ENCODE data around the gene COL4A2. TPM values are rescaled to one million over a fixed set of nuclear protein-coding genes. Genes with fewer than 3 reads are reported as not detected.

The COL4A2 gene
- total RNA-seq, 1 donor from 2014 or later, result 273 TPM

DNA sequence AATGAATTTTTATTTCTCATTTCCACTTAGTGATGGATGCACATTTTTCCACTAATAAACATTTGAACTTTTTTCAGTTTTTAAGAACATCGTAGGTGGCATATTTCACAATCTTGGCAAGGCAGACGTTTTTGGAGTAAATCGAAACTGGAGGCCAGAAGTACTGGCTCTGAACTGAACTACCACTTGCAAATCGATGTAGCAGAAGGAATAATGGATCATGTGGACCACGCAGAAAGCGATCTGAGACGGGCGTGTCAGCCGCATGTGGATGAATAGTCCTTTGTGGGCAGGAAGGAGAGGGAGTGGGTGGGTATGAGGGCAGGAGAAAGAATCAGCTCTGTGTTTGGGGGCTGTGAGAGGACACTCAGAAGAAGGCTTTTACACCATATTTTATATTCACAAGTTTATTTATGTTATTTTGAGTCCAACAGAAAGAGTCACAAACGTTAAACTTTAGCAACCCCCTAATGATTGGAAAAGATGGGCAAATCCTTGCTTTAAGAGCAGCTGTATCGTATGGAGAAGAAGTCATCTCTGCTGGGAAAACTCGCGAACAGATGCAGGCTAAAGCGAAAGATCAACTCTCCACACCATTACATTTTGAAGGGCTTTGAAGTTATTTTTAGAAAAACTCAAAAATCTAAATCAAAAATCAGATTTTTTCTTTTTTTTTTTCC is 90.5 kb downstream of the COL4A2 start:
- Histone ChIP-seq H3K4me1 (peaks cover 24% of the 10 kb centered on the region), H3K27ac (peak overlapping the region; percentile 75), H3K9me3 (no peaks in the 10 kb centered on the region), H3K27me3 (peaks cover 2% of the 10 kb centered on the region), H3K4me3 (peak overlapping the region; percentile 28), H3K36me3 (no peaks in the 10 kb centered on the region)
- ATAC-seq (no peak), DNase-seq (no peak)
- intact Hi-C loops (cut with DNase I), result no loop called here
- TF ChIP-seq CTCF (IDR thresholded peaks at IDR 0.05), result no peak

DNA sequence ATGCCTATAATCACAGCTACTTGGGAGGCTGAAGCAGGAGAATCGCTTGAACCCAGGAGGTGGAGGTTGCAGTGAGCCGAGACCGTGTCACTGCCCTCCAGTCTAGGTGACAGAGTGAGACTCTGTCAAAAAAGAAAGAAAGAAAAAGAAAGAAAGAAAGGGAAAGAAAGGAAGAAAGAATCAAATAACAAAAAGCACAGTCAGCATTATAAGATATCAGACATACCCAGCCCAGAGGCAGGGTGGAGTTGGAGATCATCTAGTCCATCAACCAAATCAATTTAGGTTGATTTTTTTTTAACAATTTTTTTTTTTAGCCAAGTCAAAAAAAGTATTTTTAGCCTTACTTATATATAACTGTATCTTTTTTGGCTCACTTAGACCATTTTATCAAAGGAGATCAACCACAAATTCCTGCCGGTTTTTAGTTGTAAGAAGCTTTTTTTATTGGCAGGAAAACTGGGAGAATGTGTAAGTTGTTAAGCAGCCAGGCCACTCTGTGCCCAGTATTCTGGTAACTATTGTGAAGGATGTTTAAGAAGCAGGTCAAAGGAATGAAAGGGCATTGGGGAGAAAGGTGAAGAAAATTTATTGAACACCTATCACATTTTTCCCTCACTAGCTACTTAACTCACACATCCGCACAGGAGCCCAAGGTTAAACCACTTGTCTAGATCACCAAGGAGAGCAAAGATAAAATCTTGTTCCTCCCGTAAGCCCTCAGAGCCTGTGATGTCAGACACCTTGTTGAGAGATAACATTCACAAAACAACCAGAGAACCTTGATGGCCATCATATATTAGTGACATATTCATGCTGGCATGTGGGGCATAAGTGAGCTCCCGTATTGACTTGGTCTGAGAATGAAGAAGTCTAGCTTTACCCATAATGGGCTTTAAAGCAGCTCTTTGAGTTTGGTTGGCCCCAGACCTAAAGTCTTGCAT is 91.8 kb downstream of the COL4A2 start:
- H3K27ac ChIP-seq, result peak overlapping the region; percentile 75
- H3K4me1 ChIP-seq, result peaks cover 22% of the 10 kb centered on the region
- intact Hi-C loops (cut with DNase I), result no loop called here
- DNase-seq (no peak), ATAC-seq (no peak)
- no peak for TF ChIP-seq CTCF (IDR thresholded peaks at IDR 0.05)
- peaks cover 2% of the 10 kb centered on the region for H3K27me3 ChIP-seq
- no peaks in the 10 kb centered on the region for H3K36me3 ChIP-seq
- no peak overlapping the region for H3K4me3 ChIP-seq
- no peaks in the 10 kb centered on the region for H3K9me3 ChIP-seq

DNA sequence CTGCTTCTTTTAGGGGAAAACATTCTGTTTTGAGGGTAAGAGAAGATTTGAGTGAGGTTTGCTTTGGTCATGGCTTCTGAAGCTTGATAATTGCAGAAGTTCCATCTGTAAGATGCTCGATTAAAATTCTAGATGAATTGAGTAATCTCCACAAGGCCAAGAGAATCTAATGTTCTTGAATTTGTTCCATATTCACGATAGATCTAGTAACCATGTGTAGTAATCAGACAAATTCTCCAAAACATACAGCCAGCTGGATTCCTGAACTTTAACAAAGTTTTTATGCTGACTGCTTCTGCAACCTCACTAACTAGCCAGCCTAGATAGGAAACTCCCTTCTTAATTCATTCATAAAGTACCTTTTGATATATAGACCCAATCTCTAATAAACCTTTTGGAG is 92.7 kb downstream of the COL4A2 start:
- DNase-seq (no peak), ATAC-seq (no peak)
- peaks cover 2% of the 10 kb centered on the region for H3K27me3 ChIP-seq
- H3K36me3 ChIP-seq, result no peaks in the 10 kb centered on the region
- TF ChIP-seq CTCF (IDR thresholded peaks at IDR 0.05), result no peak
- intact Hi-C loops (cut with DNase I), result no loop called here
- no peaks in the 10 kb centered on the region for H3K9me3 ChIP-seq
- no peak overlapping the region for H3K4me3 ChIP-seq
- no peak overlapping the region for H3K27ac ChIP-seq
- peaks cover 22% of the 10 kb centered on the region for H3K4me1 ChIP-seq

GRCh38 chr13:110400786-110401533 is 93.9 kb downstream of the COL4A2 start:
- no peaks in the 10 kb centered on the region for H3K36me3 ChIP-seq
- H3K27me3 ChIP-seq, result peaks cover 2% of the 10 kb centered on the region
- no peak for ATAC-seq
- intact Hi-C loops (cut with DNase I), result no loop called here
- no peaks in the 10 kb centered on the region for H3K9me3 ChIP-seq
- no peak for TF ChIP-seq CTCF (IDR thresholded peaks at IDR 0.05)
- H3K4me1 ChIP-seq, result peaks cover 22% of the 10 kb centered on the region
- no peak for DNase-seq
- no peak overlapping the region for H3K4me3 ChIP-seq
- no peak overlapping the region for H3K27ac ChIP-seq

DNA sequence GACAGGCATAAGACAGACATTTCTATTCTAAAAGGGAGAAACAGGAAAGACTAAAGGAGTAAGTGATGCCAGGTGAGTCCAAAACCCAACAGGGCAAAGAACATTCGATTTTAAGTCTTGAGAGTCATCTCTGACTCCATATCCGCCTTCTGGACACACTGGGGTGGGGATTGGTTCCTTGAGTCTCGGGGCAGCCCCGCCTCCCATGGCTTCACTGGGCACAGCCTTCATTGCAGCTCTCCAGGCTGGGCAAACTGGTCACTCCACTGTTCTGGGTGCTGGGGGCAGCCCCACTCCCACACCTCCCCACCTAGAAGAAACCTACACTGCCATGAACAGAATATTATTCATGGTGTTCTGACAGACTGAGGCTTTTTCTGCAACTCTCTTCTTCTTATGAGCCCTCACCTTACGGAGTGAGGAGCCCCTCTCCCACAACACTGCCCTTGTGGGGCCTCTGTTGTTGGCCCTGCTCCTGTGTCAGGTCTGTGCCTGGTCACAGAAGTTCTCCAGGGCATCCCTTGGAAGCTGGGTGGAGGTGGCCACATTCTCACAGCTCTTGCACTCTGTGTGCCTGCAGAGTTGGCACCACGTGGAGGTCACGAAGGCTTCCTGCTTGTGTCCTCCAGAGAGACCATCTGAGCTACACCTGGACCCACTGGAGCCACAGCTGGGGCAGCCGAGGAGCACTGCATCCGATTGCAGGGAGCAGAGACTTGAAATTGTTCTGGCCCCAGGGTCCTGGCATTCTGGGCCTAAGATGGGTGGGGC is 95.4 kb downstream of the COL4A2 start:
- no peak overlapping the region for H3K27ac ChIP-seq
- H3K4me3 ChIP-seq, result no peak overlapping the region
- H3K27me3 ChIP-seq, result peaks cover 2% of the 10 kb centered on the region
- DNase-seq (no peak), ATAC-seq (peak; percentile 19)
- peaks cover 30% of the 10 kb centered on the region for H3K4me1 ChIP-seq
- H3K9me3 ChIP-seq, result no peaks in the 10 kb centered on the region
- TF ChIP-seq CTCF (IDR thresholded peaks at IDR 0.05), result no peak
- H3K36me3 ChIP-seq, result no peaks in the 10 kb centered on the region
- intact Hi-C loops (cut with DNase I), result no loop called here
